IMR-90 (cell line): Measurements from ENCODE around the gene HCFC1. TPM values are rescaled to one million over a fixed set of nuclear protein-coding genes. Genes with fewer than 3 reads are reported as not detected.

Experiments used
- ATAC-seq: fragments of 200-7000 bp; cut with Tn5 transposase; 2 replicates; pipeline ENCODE4 v1.9.1; 2020; ENCODE audit warnings: low read depth, mild to moderate bottlenecking, moderate library complexity
- BruUV-seq: library from RNA; stranded (reverse); fragments of 400-500 nt; replicated peaks from 2 replicates; lab custom pipeline; 2021; lab: Mats Ljungman, UMichigan
- CTCF ChIA-PET: fragments of 300-600 bp; formaldehyde crosslinking; extraction: SDS; loops from one replicate; lab custom pipeline; 2021; ENCODE audit warnings: antibody characterized with exemption; lab: Yijun Ruan, JAX
- POLR2A ChIA-PET: fragments of 300-600 bp; sonication (Branson Sonifier 250); formaldehyde crosslinking; loops from one replicate; lab custom pipeline; 2022; ENCODE audit warnings: antibody characterized with exemption; ENCODE audit not compliant: unreplicated experiment; lab: Charles Lee
- DNase-seq: peaks from one replicate; pipeline ENCODE4 v3.0.0; 2013
- H2AFZ ChIP-seq: replicated peaks from 2 replicates; pipeline ENCODE3; 2013; ENCODE audit warnings: low read length, mild to moderate bottlenecking; ENCODE audit not compliant: poor library complexity
- H2AK5ac ChIP-seq: 2 replicates; pipeline ENCODE4 v1.6.1; 2013; ENCODE audit warnings: low read depth, low read length, inconsistent platforms
- H2AK9ac ChIP-seq: replicated peaks from 2 replicates; pipeline ENCODE3; 2013; ENCODE audit warnings: mild to moderate bottlenecking, low read depth, low read length, moderate library complexity; ENCODE audit not compliant: poor library complexity
- H2BK120ac ChIP-seq: 2 replicates; pipeline ENCODE4 v1.6.1; 2013; ENCODE audit warnings: low read depth, low read length, inconsistent platforms
- H2BK15ac ChIP-seq: 3 replicates; pipeline ENCODE4 v1.6.1; 2013; ENCODE audit warnings: low read depth, low read length, inconsistent platforms
- H2BK20ac ChIP-seq: 2 replicates; pipeline ENCODE4 v1.6.1; 2013; ENCODE audit warnings: low read depth, mild to moderate bottlenecking, inconsistent platforms, low read length, moderate library complexity
- H2BK5ac ChIP-seq: 2 replicates; pipeline ENCODE4 v1.6.1; 2013; ENCODE audit warnings: mild to moderate bottlenecking, low read depth, low read length, inconsistent platforms; ENCODE audit not compliant: poor library complexity, severe bottlenecking
- H3K14ac ChIP-seq: replicated peaks from 2 replicates; pipeline ENCODE4 v1.6.1; 2013; ENCODE audit warnings: low read depth, low read length, inconsistent platforms
- H3K18ac ChIP-seq: 2 replicates; pipeline ENCODE4 v1.6.1; 2013; ENCODE audit warnings: low read depth, low read length, control low read depth
- H3K23ac ChIP-seq: 2 replicates; pipeline ENCODE4 v1.6.1; 2013; ENCODE audit warnings: low read depth, low read length, inconsistent platforms
- H3K27ac ChIP-seq: 2 replicates; pipeline ENCODE4 v1.5.1; 2013; ENCODE audit warnings: mild to moderate bottlenecking, control low read depth, low read length; ENCODE audit not compliant: insufficient read depth
- H3K27me3 ChIP-seq: 2 replicates; pipeline ENCODE4 v1.6.1; 2013; ENCODE audit warnings: low read length; ENCODE audit not compliant: control insufficient read depth, insufficient read depth
- H3K36me3 ChIP-seq: 2 replicates; pipeline ENCODE4 v1.6.1; 2013; ENCODE audit warnings: low read length, mixed read lengths; ENCODE audit not compliant: control insufficient read depth, insufficient read depth
- H3K4ac ChIP-seq: 2 replicates; pipeline ENCODE4 v1.6.1; 2013; ENCODE audit warnings: low read depth, low read length, inconsistent platforms
- H3K4me1 ChIP-seq: 2 replicates; pipeline ENCODE4 v1.6.1; 2013; ENCODE audit warnings: low read length, mixed read lengths; ENCODE audit not compliant: control insufficient read depth, insufficient read depth
- H3K4me2 ChIP-seq: 2 replicates; pipeline ENCODE4 v1.6.1; 2013; ENCODE audit warnings: low read depth, mild to moderate bottlenecking, control low read depth, low read length, moderate library complexity
- H3K4me3 ChIP-seq: 2 replicates; pipeline ENCODE4 v1.5.1; 2013; ENCODE audit warnings: low read depth, mild to moderate bottlenecking, control low read depth, low read length, moderate library complexity; ENCODE audit not compliant: insufficient read depth
- H3K56ac ChIP-seq: 2 replicates; pipeline ENCODE4 v1.6.1; 2013; ENCODE audit warnings: low read length, inconsistent platforms; ENCODE audit not compliant: insufficient read depth; ENCODE audit errors: extremely low read depth
- H3K79me1 ChIP-seq, 2 experiments: 2 replicates each; pipeline ENCODE4 v1.6.1; 2013; ENCODE audit warnings: low read length in 2 of 2, inconsistent platforms in 1 of 2, low read depth in 1 of 2
- H3K9ac ChIP-seq: 2 replicates; pipeline ENCODE4 v1.6.1; 2013; ENCODE audit warnings: low read depth, low read length, control low read depth
- H3K9me1 ChIP-seq: 2 replicates; pipeline ENCODE4 v1.6.1; 2013; ENCODE audit warnings: low read length, inconsistent platforms; ENCODE audit not compliant: insufficient read depth
- H3K9me3 ChIP-seq: 2 replicates; pipeline ENCODE4 v1.6.1; 2013; ENCODE audit warnings: low read length; ENCODE audit not compliant: control insufficient read depth, insufficient read depth
- H4K20me1 ChIP-seq: 2 replicates; pipeline ENCODE4 v1.6.1; 2013; ENCODE audit warnings: low read length, inconsistent platforms; ENCODE audit not compliant: insufficient read depth
- H4K5ac ChIP-seq: 2 replicates; pipeline ENCODE4 v1.6.1; 2013; ENCODE audit warnings: mild to moderate bottlenecking, low read depth, low read length, control low read depth
- H4K8ac ChIP-seq, 2 experiments: 2 replicates each; pipeline ENCODE4 v1.6.1; 2013; ENCODE audit warnings: low read depth in 2 of 2, low read length in 2 of 2, control low read depth in 1 of 2, inconsistent platforms in 1 of 2
- H4K91ac ChIP-seq: 2 replicates; pipeline ENCODE4 v1.6.1; 2013; ENCODE audit warnings: low read depth, low read length, inconsistent platforms; ENCODE audit not compliant: insufficient read depth
- RAD21 ChIP-seq: IDR thresholded peaks from 2 replicates; pipeline ENCODE4 v1.6.1; 2012; ENCODE audit warnings: low read length, improper control_type of control experiment
- RCOR1 ChIP-seq: IDR thresholded peaks from 2 replicates; pipeline ENCODE4 v1.6.1; 2012; ENCODE audit warnings: mild to moderate bottlenecking, low read length, improper control_type of control experiment; ENCODE audit not compliant: insufficient replicate concordance
- SMC3 ChIP-seq: fragments of 150-350 bp; IDR thresholded peaks from 2 replicates; pipeline ENCODE4 v1.6.1; 2016; ENCODE audit warnings: low read depth, mild to moderate bottlenecking, antibody characterized with exemption, low read length, moderate library complexity
- WGBS, 2 experiments: methylation state at CpG; one replicate each; pipeline versions ENCODE4 v1.1.5 to v1.1.7; 2013; ENCODE audit warnings: missing lambda C conversion rate in 2 of 2; ENCODE audit not compliant: insufficient read length in 1 of 2; ENCODE audit errors: extremely low coverage in 2 of 2; 5-methylcytosine and 5-hydroxymethylcytosine counted together
- dilution Hi-C: fragments of 300-500 bp; cut with HindIII; formaldehyde crosslinking; loops from one replicate; pipeline ENCODE4 v1.14.3; 2018; ENCODE audit warnings: low sequenced_read_pairs; ENCODE audit not compliant: unreplicated experiment
- in situ Hi-C: fragments of 300-500 bp; cut with MboI; formaldehyde crosslinking; loops from 3 replicates; pipeline ENCODE4 v1.14.3; 2019; ENCODE audit warnings: low sequenced_read_pairs, inconsistent platforms, mixed read lengths
- intact Hi-C: fragments of 100-400 bp; cut with micrococcal nuclease; formaldehyde crosslinking; loops from 2 replicates; pipeline ENCODE4 v1.10.0; 2022
- polyA plus RNA-seq, 3 experiments: library from polyadenylated mRNA; depleted of rRNA; stranded (reverse); fragments of >200 nt; gene quantifications; 2 replicates each; pipeline ENCODE4 v1.2.3, GENCODE V29; 2012; ENCODE audit warnings: low replicate concordance in 1 of 3
- total RNA-seq: library from RNA; depleted of rRNA; stranded (reverse); fragments of >200 nt; gene quantifications from 2 replicates; pipeline ENCODE4 v1.2.3, GENCODE V29; 2012
- TF ChIP-seq, protein P1 (sequence below): fragments of 150-350 bp; IDR thresholded peaks from 2 replicates; pipeline ENCODE4 v1.6.1; 2016; ENCODE audit warnings: low read depth, mild to moderate bottlenecking, low read length, moderate library complexity, borderline replicate concordance
- TF ChIP-seq, protein P2 (sequence below): conservative IDR thresholded peaks from 2 replicates; pipeline ENCODE4 v1.5.1; 2012; ENCODE audit warnings: mild to moderate bottlenecking, low read depth, low read length, improper control_type of control experiment

Gene HCFC1
- total and polyA plus RNA-seq, 2 of the 4 experiments (the other 2 are of a cell fraction): 3.2 to 17.6 TPM

DNA sequence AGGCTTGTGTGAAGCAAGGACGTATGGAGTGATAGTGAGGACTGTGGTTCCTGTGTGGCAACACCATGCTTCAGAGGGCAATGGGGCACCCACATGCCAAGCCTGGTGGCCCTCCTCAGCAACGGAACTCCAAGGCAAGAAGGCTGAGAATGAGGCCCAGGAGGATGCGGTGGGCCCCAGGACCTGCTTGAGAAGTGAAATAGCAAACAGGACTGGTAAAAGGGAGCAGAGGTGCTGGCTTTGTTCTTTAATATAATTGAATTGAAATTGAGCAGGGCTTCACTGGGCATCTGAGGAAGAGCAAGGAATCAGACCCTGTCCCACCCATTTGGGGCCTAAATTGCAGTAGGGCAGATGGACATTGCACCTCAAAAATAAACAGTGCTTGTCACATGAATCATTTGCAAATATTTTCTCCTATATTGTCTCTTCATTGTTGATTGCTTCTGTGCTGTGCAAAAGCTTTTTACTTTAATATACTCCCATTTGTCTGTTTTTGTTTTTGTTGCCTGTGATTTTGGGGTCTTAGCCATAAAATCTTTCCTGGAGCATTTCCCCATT, 3.2 kb upstream of the HCFC1 start:
- dilution Hi-C loops (no loop called here), intact Hi-C loops (no loop called here), in situ Hi-C loops (no loop called here)
- Histone ChIP-seq H3K4me1 (peaks cover 6% of the 10 kb centered on the region; the same call in 1 of the 2 replicates), H3K56ac (no peak overlapping the region), H3K27ac (no peak overlapping the region), H2BK120ac (no peak overlapping the region), H3K4ac (no peak overlapping the region), H3K23ac (no peak overlapping the region; the same call in 1 of the 2 replicates), H4K5ac (no peak overlapping the region), H3K79me1 (peaks cover 14 to 21% of the 10 kb centered on the region in 2 experiments; a peak in 2 of 4 replicates), H4K91ac (no peak overlapping the region), H3K36me3 (no peaks in the 10 kb centered on the region), H3K27me3 (no peaks in the 10 kb centered on the region), H3K9ac (no peak overlapping the region), H4K8ac (no peak overlapping the region), H2BK20ac (no peak overlapping the region), H2BK15ac (no peak overlapping the region), H2AFZ (no peak overlapping the region), H4K20me1 (peaks cover 10% of the 10 kb centered on the region), H2AK5ac (no peak overlapping the region), H3K4me2 (no peak overlapping the region), H2BK5ac (no peak overlapping the region), H2AK9ac (no peak overlapping the region), H3K4me3 (no peak overlapping the region), H3K18ac (no peak overlapping the region), H3K9me1 (peaks cover 3% of the 10 kb centered on the region; the same call in 1 of the 2 replicates), H3K9me3 (no peaks in the 10 kb centered on the region), H3K14ac (no peak overlapping the region)
- ChIA-PET POLR2A (interaction anchor here (0.5 kb wide), 1 partner anchor 452 kb away, joined by 11 read pairs; no protein-coding TSS in a partner anchor), CTCF (no interaction called here)
- ATAC-seq: no peak
- no peak for DNase-seq
- TF ChIP-seq, protein P1, sequence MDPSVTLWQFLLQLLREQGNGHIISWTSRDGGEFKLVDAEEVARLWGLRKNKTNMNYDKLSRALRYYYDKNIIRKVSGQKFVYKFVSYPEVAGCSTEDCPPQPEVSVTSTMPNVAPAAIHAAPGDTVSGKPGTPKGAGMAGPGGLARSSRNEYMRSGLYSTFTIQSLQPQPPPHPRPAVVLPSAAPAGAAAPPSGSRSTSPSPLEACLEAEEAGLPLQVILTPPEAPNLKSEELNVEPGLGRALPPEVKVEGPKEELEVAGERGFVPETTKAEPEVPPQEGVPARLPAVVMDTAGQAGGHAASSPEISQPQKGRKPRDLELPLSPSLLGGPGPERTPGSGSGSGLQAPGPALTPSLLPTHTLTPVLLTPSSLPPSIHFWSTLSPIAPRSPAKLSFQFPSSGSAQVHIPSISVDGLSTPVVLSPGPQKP: no peak
- no peak for TF ChIP-seq RAD21
- TF ChIP-seq RCOR1: no peak
- TF ChIP-seq, protein P2, sequence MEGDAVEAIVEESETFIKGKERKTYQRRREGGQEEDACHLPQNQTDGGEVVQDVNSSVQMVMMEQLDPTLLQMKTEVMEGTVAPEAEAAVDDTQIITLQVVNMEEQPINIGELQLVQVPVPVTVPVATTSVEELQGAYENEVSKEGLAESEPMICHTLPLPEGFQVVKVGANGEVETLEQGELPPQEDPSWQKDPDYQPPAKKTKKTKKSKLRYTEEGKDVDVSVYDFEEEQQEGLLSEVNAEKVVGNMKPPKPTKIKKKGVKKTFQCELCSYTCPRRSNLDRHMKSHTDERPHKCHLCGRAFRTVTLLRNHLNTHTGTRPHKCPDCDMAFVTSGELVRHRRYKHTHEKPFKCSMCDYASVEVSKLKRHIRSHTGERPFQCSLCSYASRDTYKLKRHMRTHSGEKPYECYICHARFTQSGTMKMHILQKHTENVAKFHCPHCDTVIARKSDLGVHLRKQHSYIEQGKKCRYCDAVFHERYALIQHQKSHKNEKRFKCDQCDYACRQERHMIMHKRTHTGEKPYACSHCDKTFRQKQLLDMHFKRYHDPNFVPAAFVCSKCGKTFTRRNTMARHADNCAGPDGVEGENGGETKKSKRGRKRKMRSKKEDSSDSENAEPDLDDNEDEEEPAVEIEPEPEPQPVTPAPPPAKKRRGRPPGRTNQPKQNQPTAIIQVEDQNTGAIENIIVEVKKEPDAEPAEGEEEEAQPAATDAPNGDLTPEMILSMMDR: no peak
- TF ChIP-seq SMC3: no peak
- 80% methylated on average over 1 of the region's 3 CpGs; no CpG with 5 or more reads in 1 of the 2 experiments for WGBS, 2 experiments
- BruUV-seq: no TSS peak
